IMR-90 (cell line): ENCODE data around the gene KAZN.

ENCODE experiments used
- BHLHE40 ChIP-seq: fragments of 150-350 bp; IDR thresholded peaks from 2 replicates; pipeline ENCODE4 v1.6.1; 2016; ENCODE audit warnings: mild to moderate bottlenecking, low read depth, low read length
- CHD1 ChIP-seq: IDR thresholded peaks from 2 replicates; pipeline ENCODE4 v1.6.1; 2012; ENCODE audit warnings: low read depth, low read length, improper control_type of control experiment
- MAFK ChIP-seq: IDR thresholded peaks from 2 replicates; pipeline ENCODE4 v1.6.1; 2012; ENCODE audit warnings: low read depth, low read length, improper control_type of control experiment
- MAZ ChIP-seq: IDR thresholded peaks from 2 replicates; pipeline ENCODE4 v1.6.1; 2012; ENCODE audit warnings: low read depth, mild to moderate bottlenecking, low read length, improper control_type of control experiment, moderate library complexity, borderline replicate concordance
- MXI1 ChIP-seq: IDR thresholded peaks from 2 replicates; pipeline ENCODE4 v1.6.1; 2012; ENCODE audit warnings: low read depth, mild to moderate bottlenecking, low read length, moderate library complexity, borderline replicate concordance
- POLR2A ChIP-seq: IDR thresholded peaks from 2 replicates; pipeline ENCODE4 v1.6.1; 2012; ENCODE audit warnings: mild to moderate bottlenecking, low read depth, low read length
- RAD21 ChIP-seq: IDR thresholded peaks from 2 replicates; pipeline ENCODE4 v1.6.1; 2012; ENCODE audit warnings: low read length, improper control_type of control experiment
- RCOR1 ChIP-seq: IDR thresholded peaks from 2 replicates; pipeline ENCODE4 v1.6.1; 2012; ENCODE audit warnings: mild to moderate bottlenecking, low read length, improper control_type of control experiment; ENCODE audit not compliant: insufficient replicate concordance
- RFX5 ChIP-seq: IDR thresholded peaks from 2 replicates; pipeline ENCODE4 v1.8.0; 2012; ENCODE audit warnings: low read depth, mild to moderate bottlenecking, low read length, moderate library complexity
- TF ChIP-seq, protein P1 (sequence below): conservative IDR thresholded peaks from 2 replicates; pipeline ENCODE4 v1.5.1; 2012; ENCODE audit warnings: mild to moderate bottlenecking, low read depth, low read length, improper control_type of control experiment
- TF ChIP-seq, protein P2 (sequence below): fragments of 150-350 bp; IDR thresholded peaks from 2 replicates; pipeline ENCODE4 v1.6.1; 2016; ENCODE audit warnings: low read depth, mild to moderate bottlenecking, low read length, moderate library complexity, borderline replicate concordance
- TF ChIP-seq, protein P3 (sequence below): fragments of 150-350 bp; IDR thresholded peaks from 2 replicates; pipeline ENCODE4 v1.6.1; 2017; ENCODE audit warnings: mild to moderate bottlenecking, antibody characterized with exemption, low read length, low read depth

DNA sequence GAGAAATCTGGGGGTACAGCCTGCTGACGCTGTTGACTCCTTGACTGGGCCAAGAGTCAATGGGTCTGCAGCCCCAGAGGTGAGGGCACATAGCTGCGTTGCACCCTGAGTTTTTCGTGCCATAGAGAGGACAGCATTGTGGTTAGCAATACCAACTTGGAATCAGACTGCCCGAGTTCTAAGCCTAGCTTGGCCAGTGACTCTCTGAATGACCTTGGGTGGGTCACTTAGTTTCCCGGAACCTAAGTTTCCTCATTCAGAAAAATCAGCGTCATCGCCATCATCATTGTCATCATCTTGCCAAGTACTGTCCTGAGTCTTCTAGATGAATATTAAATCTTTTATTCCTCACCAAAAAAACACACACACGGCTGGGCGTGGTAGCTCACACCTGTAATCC lies 403.8 kb downstream of the KAZN start:
- TF ChIP-seq, protein P1, sequence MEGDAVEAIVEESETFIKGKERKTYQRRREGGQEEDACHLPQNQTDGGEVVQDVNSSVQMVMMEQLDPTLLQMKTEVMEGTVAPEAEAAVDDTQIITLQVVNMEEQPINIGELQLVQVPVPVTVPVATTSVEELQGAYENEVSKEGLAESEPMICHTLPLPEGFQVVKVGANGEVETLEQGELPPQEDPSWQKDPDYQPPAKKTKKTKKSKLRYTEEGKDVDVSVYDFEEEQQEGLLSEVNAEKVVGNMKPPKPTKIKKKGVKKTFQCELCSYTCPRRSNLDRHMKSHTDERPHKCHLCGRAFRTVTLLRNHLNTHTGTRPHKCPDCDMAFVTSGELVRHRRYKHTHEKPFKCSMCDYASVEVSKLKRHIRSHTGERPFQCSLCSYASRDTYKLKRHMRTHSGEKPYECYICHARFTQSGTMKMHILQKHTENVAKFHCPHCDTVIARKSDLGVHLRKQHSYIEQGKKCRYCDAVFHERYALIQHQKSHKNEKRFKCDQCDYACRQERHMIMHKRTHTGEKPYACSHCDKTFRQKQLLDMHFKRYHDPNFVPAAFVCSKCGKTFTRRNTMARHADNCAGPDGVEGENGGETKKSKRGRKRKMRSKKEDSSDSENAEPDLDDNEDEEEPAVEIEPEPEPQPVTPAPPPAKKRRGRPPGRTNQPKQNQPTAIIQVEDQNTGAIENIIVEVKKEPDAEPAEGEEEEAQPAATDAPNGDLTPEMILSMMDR, result no peak
- TF ChIP-seq POLR2A, result no peak
- TF ChIP-seq, protein P2, sequence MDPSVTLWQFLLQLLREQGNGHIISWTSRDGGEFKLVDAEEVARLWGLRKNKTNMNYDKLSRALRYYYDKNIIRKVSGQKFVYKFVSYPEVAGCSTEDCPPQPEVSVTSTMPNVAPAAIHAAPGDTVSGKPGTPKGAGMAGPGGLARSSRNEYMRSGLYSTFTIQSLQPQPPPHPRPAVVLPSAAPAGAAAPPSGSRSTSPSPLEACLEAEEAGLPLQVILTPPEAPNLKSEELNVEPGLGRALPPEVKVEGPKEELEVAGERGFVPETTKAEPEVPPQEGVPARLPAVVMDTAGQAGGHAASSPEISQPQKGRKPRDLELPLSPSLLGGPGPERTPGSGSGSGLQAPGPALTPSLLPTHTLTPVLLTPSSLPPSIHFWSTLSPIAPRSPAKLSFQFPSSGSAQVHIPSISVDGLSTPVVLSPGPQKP, result no peak
- TF ChIP-seq, protein P3, sequence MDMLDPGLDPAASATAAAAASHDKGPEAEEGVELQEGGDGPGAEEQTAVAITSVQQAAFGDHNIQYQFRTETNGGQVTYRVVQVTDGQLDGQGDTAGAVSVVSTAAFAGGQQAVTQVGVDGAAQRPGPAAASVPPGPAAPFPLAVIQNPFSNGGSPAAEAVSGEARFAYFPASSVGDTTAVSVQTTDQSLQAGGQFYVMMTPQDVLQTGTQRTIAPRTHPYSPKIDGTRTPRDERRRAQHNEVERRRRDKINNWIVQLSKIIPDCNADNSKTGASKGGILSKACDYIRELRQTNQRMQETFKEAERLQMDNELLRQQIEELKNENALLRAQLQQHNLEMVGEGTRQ, result no peak
- TF ChIP-seq BHLHE40, result no peak
- no peak for TF ChIP-seq MXI1
- TF ChIP-seq MAFK, result no peak
- no peak for TF ChIP-seq MAZ
- TF ChIP-seq CHD1, result no peak
- no peak for TF ChIP-seq RAD21
- TF ChIP-seq RCOR1, result no peak
- no peak for TF ChIP-seq RFX5
